ENCODE measurements around the gene HOXD4.

GRCh38 chr2:176160986-176161824, 9.9 kb downstream of the HOXD4 start:
- TF ChIP-seq, protein P1, sequence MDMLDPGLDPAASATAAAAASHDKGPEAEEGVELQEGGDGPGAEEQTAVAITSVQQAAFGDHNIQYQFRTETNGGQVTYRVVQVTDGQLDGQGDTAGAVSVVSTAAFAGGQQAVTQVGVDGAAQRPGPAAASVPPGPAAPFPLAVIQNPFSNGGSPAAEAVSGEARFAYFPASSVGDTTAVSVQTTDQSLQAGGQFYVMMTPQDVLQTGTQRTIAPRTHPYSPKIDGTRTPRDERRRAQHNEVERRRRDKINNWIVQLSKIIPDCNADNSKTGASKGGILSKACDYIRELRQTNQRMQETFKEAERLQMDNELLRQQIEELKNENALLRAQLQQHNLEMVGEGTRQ (CRISPR knock-in tag; IDR thresholded peaks at IDR 0.05), result no peak
- no peak for TF ChIP-seq CTCF (IDR thresholded peaks at IDR 0.05)
- TF ChIP-seq, protein P2, sequence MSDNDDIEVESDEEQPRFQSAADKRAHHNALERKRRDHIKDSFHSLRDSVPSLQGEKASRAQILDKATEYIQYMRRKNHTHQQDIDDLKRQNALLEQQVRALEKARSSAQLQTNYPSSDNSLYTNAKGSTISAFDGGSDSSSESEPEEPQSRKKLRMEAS (CRISPR knock-in tag; IDR thresholded peaks at IDR 0.05), result no peak
- TF ChIP-seq, protein P3, sequence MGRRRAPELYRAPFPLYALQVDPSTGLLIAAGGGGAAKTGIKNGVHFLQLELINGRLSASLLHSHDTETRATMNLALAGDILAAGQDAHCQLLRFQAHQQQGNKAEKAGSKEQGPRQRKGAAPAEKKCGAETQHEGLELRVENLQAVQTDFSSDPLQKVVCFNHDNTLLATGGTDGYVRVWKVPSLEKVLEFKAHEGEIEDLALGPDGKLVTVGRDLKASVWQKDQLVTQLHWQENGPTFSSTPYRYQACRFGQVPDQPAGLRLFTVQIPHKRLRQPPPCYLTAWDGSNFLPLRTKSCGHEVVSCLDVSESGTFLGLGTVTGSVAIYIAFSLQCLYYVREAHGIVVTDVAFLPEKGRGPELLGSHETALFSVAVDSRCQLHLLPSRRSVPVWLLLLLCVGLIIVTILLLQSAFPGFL (CRISPR knock-in tag; IDR thresholded peaks at IDR 0.05; ENCODE audit: borderline replicate concordance), result no peak
- TF ChIP-seq, protein P4, sequence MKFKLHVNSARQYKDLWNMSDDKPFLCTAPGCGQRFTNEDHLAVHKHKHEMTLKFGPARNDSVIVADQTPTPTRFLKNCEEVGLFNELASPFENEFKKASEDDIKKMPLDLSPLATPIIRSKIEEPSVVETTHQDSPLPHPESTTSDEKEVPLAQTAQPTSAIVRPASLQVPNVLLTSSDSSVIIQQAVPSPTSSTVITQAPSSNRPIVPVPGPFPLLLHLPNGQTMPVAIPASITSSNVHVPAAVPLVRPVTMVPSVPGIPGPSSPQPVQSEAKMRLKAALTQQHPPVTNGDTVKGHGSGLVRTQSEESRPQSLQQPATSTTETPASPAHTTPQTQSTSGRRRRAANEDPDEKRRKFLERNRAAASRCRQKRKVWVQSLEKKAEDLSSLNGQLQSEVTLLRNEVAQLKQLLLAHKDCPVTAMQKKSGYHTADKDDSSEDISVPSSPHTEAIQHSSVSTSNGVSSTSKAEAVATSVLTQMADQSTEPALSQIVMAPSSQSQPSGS (CRISPR knock-in tag; IDR thresholded peaks at IDR 0.05; ENCODE audit: borderline replicate concordance, low read depth), result no peak
- no peak for TF ChIP-seq TEAD4 (CRISPR knock-in tag; IDR thresholded peaks at IDR 0.05)
- no peak for TF ChIP-seq KAT7 (CRISPR knock-in tag; IDR thresholded peaks at IDR 0.05; ENCODE audit: borderline replicate concordance)
- TF ChIP-seq ZNF138 (CRISPR knock-in tag; conservative IDR thresholded peaks at IDR 0.05), result no peak
- TF ChIP-seq, protein P5, sequence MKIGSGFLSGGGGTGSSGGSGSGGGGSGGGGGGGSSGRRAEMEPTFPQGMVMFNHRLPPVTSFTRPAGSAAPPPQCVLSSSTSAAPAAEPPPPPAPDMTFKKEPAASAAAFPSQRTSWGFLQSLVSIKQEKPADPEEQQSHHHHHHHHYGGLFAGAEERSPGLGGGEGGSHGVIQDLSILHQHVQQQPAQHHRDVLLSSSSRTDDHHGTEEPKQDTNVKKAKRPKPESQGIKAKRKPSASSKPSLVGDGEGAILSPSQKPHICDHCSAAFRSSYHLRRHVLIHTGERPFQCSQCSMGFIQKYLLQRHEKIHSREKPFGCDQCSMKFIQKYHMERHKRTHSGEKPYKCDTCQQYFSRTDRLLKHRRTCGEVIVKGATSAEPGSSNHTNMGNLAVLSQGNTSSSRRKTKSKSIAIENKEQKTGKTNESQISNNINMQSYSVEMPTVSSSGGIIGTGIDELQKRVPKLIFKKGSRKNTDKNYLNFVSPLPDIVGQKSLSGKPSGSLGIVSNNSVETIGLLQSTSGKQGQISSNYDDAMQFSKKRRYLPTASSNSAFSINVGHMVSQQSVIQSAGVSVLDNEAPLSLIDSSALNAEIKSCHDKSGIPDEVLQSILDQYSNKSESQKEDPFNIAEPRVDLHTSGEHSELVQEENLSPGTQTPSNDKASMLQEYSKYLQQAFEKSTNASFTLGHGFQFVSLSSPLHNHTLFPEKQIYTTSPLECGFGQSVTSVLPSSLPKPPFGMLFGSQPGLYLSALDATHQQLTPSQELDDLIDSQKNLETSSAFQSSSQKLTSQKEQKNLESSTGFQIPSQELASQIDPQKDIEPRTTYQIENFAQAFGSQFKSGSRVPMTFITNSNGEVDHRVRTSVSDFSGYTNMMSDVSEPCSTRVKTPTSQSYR (CRISPR knock-in tag; IDR thresholded peaks at IDR 0.05), result no peak
- TF ChIP-seq, protein P6, sequence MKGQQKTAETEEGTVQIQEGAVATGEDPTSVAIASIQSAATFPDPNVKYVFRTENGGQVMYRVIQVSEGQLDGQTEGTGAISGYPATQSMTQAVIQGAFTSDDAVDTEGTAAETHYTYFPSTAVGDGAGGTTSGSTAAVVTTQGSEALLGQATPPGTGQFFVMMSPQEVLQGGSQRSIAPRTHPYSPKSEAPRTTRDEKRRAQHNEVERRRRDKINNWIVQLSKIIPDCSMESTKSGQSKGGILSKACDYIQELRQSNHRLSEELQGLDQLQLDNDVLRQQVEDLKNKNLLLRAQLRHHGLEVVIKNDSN (CRISPR knock-in tag; IDR thresholded peaks at IDR 0.05), result no peak
- TF ChIP-seq, protein P7, sequence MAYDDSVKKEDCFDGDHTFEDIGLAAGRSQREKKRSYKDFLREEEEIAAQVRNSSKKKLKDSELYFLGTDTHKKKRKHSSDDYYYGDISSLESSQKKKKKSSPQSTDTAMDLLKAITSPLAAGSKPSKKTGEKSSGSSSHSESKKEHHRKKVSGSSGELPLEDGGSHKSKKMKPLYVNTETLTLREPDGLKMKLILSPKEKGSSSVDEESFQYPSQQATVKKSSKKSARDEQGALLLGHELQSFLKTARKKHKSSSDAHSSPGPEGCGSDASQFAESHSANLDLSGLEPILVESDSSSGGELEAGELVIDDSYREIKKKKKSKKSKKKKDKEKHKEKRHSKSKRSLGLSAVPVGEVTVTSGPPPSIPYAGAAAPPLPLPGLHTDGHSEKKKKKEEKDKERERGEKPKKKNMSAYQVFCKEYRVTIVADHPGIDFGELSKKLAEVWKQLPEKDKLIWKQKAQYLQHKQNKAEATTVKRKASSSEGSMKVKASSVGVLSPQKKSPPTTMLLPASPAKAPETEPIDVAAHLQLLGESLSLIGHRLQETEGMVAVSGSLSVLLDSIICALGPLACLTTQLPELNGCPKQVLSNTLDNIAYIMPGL (CRISPR knock-in tag; IDR thresholded peaks at IDR 0.05), result no peak
- TF ChIP-seq ESRRA (CRISPR knock-in tag; IDR thresholded peaks at IDR 0.05; ENCODE audit: borderline replicate concordance), result no peak
- no peak for TF ChIP-seq ZNF317 (CRISPR knock-in tag; IDR thresholded peaks at IDR 0.05; ENCODE audit: borderline replicate concordance, low read depth)
